ENCODE measurements around the gene EVA1C.

EVA1C gene

GRCh38 chr21:32549440-32549839 lies 136.9 kb downstream of the EVA1C start:
- H2AFZ ChIP-seq (ENCODE audit: low read length), result no peak overlapping the region
- H3K9ac ChIP-seq (ENCODE audit: low read depth, low read length, poor library complexity), result no peak overlapping the region
- H3K4ac ChIP-seq (ENCODE audit: low read length), result no peak overlapping the region
- H2BK15ac ChIP-seq (ENCODE audit: low read length), result no peak overlapping the region
- H3K36me3 ChIP-seq (replicated peaks in 1 of 2; ENCODE audit: control insufficient read depth in 2 of 2, insufficient read depth in 2 of 2, low read length in 2 of 2), result no peaks in the 10 kb centered on the region
- no peak overlapping the region for H4K8ac ChIP-seq (ENCODE audit: low read depth, low read length)
- H2BK5ac ChIP-seq (ENCODE audit: low read length), result no peak overlapping the region
- H3K27ac ChIP-seq (replicated peaks; ENCODE audit: low read length), result no peak overlapping the region
- H3K4me2 ChIP-seq (ENCODE audit: insufficient read depth, low read length, poor library complexity, severe bottlenecking), result no peak overlapping the region
- WGBS, 2 donors (ENCODE audit: extremely low coverage in 2 of 2, insufficient read length in 2 of 2, insufficient replicate concordance in 1 of 2), result no CpG with 5 or more reads among the region's 1 CpG
- H2AK5ac ChIP-seq (ENCODE audit: low read depth, low read length), result no peak overlapping the region
- H3K27me3 ChIP-seq (ENCODE audit: control insufficient read depth in 3 of 3, insufficient read depth in 3 of 3, low read depth in 1 of 3, low read length in 3 of 3), result peaks cover 0 to 5% (median 0%) of the 10 kb centered on the region in 3 experiments
- H3K79me1 ChIP-seq (ENCODE audit: low read depth, low read length), result no peaks in the 10 kb centered on the region
- no peak overlapping the region for H4K91ac ChIP-seq (ENCODE audit: low read depth, low read length, poor library complexity)
- H3K18ac ChIP-seq (ENCODE audit: low read length), result no peak overlapping the region
- H3K4me3 ChIP-seq (ENCODE audit: low read length in 2 of 2), result no peak overlapping the region
- H3K14ac ChIP-seq (ENCODE audit: low read length), result no peak overlapping the region
- no peak overlapping the region for H3K23ac ChIP-seq (ENCODE audit: low read depth, low read length, poor library complexity)
- no peak overlapping the region for H2BK120ac ChIP-seq (ENCODE audit: low read depth, low read length)
- no peaks in the 10 kb centered on the region for H3K9me3 ChIP-seq (replicated peaks in 1 of 2; ENCODE audit: control insufficient read depth in 2 of 2, insufficient read depth in 1 of 2, low read depth in 1 of 2, low read length in 2 of 2)
- DNase-seq (ENCODE audit: low spot score), result no peak
- H3K4me1 ChIP-seq (ENCODE audit: control insufficient read depth in 2 of 2, insufficient read depth in 1 of 2, low read depth in 1 of 2, low read length in 2 of 2), result no peaks in the 10 kb centered on the region
- H2BK12ac ChIP-seq (ENCODE audit: low read length), result no peak overlapping the region

GRCh38 chr21:32549886-32550285 lies 137.4 kb downstream of the EVA1C start:
- Histone ChIP-seq H2BK15ac (ENCODE audit: low read length) (no peak overlapping the region), H2BK120ac (ENCODE audit: low read depth, low read length) (no peak overlapping the region), H3K27ac (replicated peaks; ENCODE audit: low read length) (no peak overlapping the region), H3K36me3 (replicated peaks in 1 of 2; ENCODE audit: control insufficient read depth in 2 of 2, insufficient read depth in 2 of 2, low read length in 2 of 2) (no peaks in the 10 kb centered on the region), H2BK12ac (ENCODE audit: low read length) (no peak overlapping the region), H2AFZ (ENCODE audit: low read length) (no peak overlapping the region), H3K14ac (ENCODE audit: low read length) (no peak overlapping the region), H3K18ac (ENCODE audit: low read length) (no peak overlapping the region), H3K4ac (ENCODE audit: low read length) (no peak overlapping the region), H3K79me1 (ENCODE audit: low read depth, low read length) (no peaks in the 10 kb centered on the region), H3K9ac (ENCODE audit: low read depth, low read length, poor library complexity) (no peak overlapping the region), H3K9me3 (replicated peaks in 1 of 2; ENCODE audit: control insufficient read depth in 2 of 2, insufficient read depth in 1 of 2, low read depth in 1 of 2, low read length in 2 of 2) (no peaks in the 10 kb centered on the region), H4K8ac (ENCODE audit: low read depth, low read length) (no peak overlapping the region), H4K91ac (ENCODE audit: low read depth, low read length, poor library complexity) (no peak overlapping the region), H3K4me2 (ENCODE audit: insufficient read depth, low read length, poor library complexity, severe bottlenecking) (no peak overlapping the region), H3K4me1 (ENCODE audit: control insufficient read depth in 2 of 2, insufficient read depth in 1 of 2, low read depth in 1 of 2, low read length in 2 of 2) (no peaks in the 10 kb centered on the region), H2BK5ac (ENCODE audit: low read length) (no peak overlapping the region), H2AK5ac (ENCODE audit: low read depth, low read length) (no peak overlapping the region), H3K23ac (ENCODE audit: low read depth, low read length, poor library complexity) (no peak overlapping the region), H3K4me3 (ENCODE audit: low read length in 2 of 2) (no peak overlapping the region), H3K27me3 (ENCODE audit: control insufficient read depth in 3 of 3, insufficient read depth in 3 of 3, low read depth in 1 of 3, low read length in 3 of 3) (peaks cover 0 to 5% (median 0%) of the 10 kb centered on the region in 3 experiments)
- DNase-seq (ENCODE audit: low spot score), result no peak
- no CpG with 5 or more reads among the region's 3 CpGs for WGBS, 2 donors (ENCODE audit: extremely low coverage in 2 of 2, insufficient read length in 2 of 2, insufficient replicate concordance in 1 of 2)

- Histone ChIP-seq H3K36me3 (replicated peaks in 1 of 2; ENCODE audit: control insufficient read depth in 2 of 2, insufficient read depth in 2 of 2, low read length in 2 of 2) (no peaks in the 10 kb centered on the region), H3K9ac (ENCODE audit: low read depth, low read length, poor library complexity) (no peak overlapping the region), H3K4ac (ENCODE audit: low read length) (no peak overlapping the region), H3K4me2 (ENCODE audit: insufficient read depth, low read length, poor library complexity, severe bottlenecking) (no peak overlapping the region), H3K27me3 (ENCODE audit: control insufficient read depth in 3 of 3, insufficient read depth in 3 of 3, low read depth in 1 of 3, low read length in 3 of 3) (peaks cover 0 to 4% (median 0%) of the 10 kb centered on the region in 3 experiments), H4K8ac (ENCODE audit: low read depth, low read length) (no peak overlapping the region), H2BK12ac (ENCODE audit: low read length) (no peak overlapping the region), H2AK5ac (ENCODE audit: low read depth, low read length) (no peak overlapping the region), H3K4me3 (ENCODE audit: low read length in 2 of 2) (no peak overlapping the region), H3K23ac (ENCODE audit: low read depth, low read length, poor library complexity) (no peak overlapping the region), H3K27ac (replicated peaks; ENCODE audit: low read length) (no peak overlapping the region), H2AFZ (ENCODE audit: low read length) (no peak overlapping the region), H3K4me1 (ENCODE audit: control insufficient read depth in 2 of 2, insufficient read depth in 1 of 2, low read depth in 1 of 2, low read length in 2 of 2) (no peaks in the 10 kb centered on the region), H3K14ac (ENCODE audit: low read length) (no peak overlapping the region), H2BK120ac (ENCODE audit: low read depth, low read length) (no peak overlapping the region), H3K79me1 (ENCODE audit: low read depth, low read length) (no peaks in the 10 kb centered on the region), H2BK5ac (ENCODE audit: low read length) (no peak overlapping the region), H4K91ac (ENCODE audit: low read depth, low read length, poor library complexity) (no peak overlapping the region), H3K9me3 (replicated peaks in 1 of 2; ENCODE audit: control insufficient read depth in 2 of 2, insufficient read depth in 1 of 2, low read depth in 1 of 2, low read length in 2 of 2) (no peaks in the 10 kb centered on the region), H3K18ac (ENCODE audit: low read length) (no peak overlapping the region), H2BK15ac (ENCODE audit: low read length) (no peak overlapping the region)
- WGBS, 2 donors (ENCODE audit: extremely low coverage in 2 of 2, insufficient read length in 2 of 2, insufficient replicate concordance in 1 of 2), result no CpG with 5 or more reads among the region's 4 CpGs
- no peak for DNase-seq (ENCODE audit: low spot score)
Measured at GRCh38 chr21:32554832-32555638, 142.5 kb downstream of the EVA1C start.

GRCh38 chr21:32558106-32558505 lies 145.6 kb downstream of the EVA1C start:
- no peak overlapping the region for H3K27ac ChIP-seq (replicated peaks; ENCODE audit: low read length)
- no peak overlapping the region for H2BK15ac ChIP-seq (ENCODE audit: low read length)
- peaks cover 0 to 4% (median 0%) of the 10 kb centered on the region in 3 experiments for H3K27me3 ChIP-seq (ENCODE audit: control insufficient read depth in 3 of 3, insufficient read depth in 3 of 3, low read depth in 1 of 3, low read length in 3 of 3)
- H2BK5ac ChIP-seq (ENCODE audit: low read length), result no peak overlapping the region
- no peak overlapping the region for H2AFZ ChIP-seq (ENCODE audit: low read length)
- no peaks in the 10 kb centered on the region for H3K4me1 ChIP-seq (ENCODE audit: control insufficient read depth in 2 of 2, insufficient read depth in 1 of 2, low read depth in 1 of 2, low read length in 2 of 2)
- H2AK5ac ChIP-seq (ENCODE audit: low read depth, low read length), result no peak overlapping the region
- H3K14ac ChIP-seq (ENCODE audit: low read length), result no peak overlapping the region
- no peak for DNase-seq (ENCODE audit: low spot score)
- no CpG with 5 or more reads among the region's 3 CpGs for WGBS, 2 donors (ENCODE audit: extremely low coverage in 2 of 2, insufficient read length in 2 of 2, insufficient replicate concordance in 1 of 2)
- no peak overlapping the region for H3K4ac ChIP-seq (ENCODE audit: low read length)
- no peak overlapping the region for H2BK120ac ChIP-seq (ENCODE audit: low read depth, low read length)
- no peaks in the 10 kb centered on the region for H3K36me3 ChIP-seq (replicated peaks in 1 of 2; ENCODE audit: control insufficient read depth in 2 of 2, insufficient read depth in 2 of 2, low read length in 2 of 2)
- H4K8ac ChIP-seq (ENCODE audit: low read depth, low read length), result no peak overlapping the region
- no peaks in the 10 kb centered on the region for H3K79me1 ChIP-seq (ENCODE audit: low read depth, low read length)
- H3K23ac ChIP-seq (ENCODE audit: low read depth, low read length, poor library complexity), result no peak overlapping the region
- no peaks in the 10 kb centered on the region for H3K9me3 ChIP-seq (replicated peaks in 1 of 2; ENCODE audit: control insufficient read depth in 2 of 2, insufficient read depth in 1 of 2, low read depth in 1 of 2, low read length in 2 of 2)
- H3K9ac ChIP-seq (ENCODE audit: low read depth, low read length, poor library complexity), result no peak overlapping the region
- H3K18ac ChIP-seq (ENCODE audit: low read length), result no peak overlapping the region
- H4K91ac ChIP-seq (ENCODE audit: low read depth, low read length, poor library complexity), result no peak overlapping the region
- no peak overlapping the region for H3K4me2 ChIP-seq (ENCODE audit: insufficient read depth, low read length, poor library complexity, severe bottlenecking)
- H3K4me3 ChIP-seq (ENCODE audit: low read length in 2 of 2), result no peak overlapping the region
- H2BK12ac ChIP-seq (ENCODE audit: low read length), result no peak overlapping the region
